HL-60/S4 treated with retinoic acid at 250 ng/mL for 4 days and 3 days (cell line): ENCODE measurements around the gene TWIST2.

Source experiments
- in situ Hi-C: fragments of 300-500 bp; cut with MboI; formaldehyde crosslinking; loops from 2 replicates; pipeline ENCODE4 v1.7.0; 2022; ENCODE audit warnings: low sequenced_read_pairs

The TWIST2 gene

DNA sequence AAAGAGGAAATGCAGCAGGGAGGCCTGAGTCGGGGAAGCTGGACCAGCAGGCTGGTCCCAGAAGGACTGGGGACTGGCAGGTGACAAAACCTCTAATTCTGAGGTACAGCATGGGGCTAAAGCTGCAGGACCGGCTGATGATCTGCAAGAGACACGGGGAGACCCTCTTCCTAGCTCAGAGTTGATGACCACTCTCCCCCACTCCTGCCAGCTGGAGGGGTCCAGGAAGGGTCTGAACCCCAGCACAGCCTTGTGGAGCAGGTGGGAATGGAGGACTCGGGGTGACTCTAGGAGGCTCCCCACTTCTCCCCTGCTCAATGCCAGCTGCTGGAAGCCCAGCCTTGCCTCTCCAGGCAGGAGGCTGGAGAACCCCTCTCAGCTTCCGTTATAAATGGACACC, 67.7 kb downstream of the TWIST2 start:
- in situ Hi-C loops: no loop called here

- in situ Hi-C loops: no loop called here
Observed at GRCh38 chr2:238916176-238916874, 68.4 kb downstream of the TWIST2 start.

GRCh38 chr2:238916875-238917590, 69.1 kb downstream of the TWIST2 start:
- in situ Hi-C loops: no loop called here

- in situ Hi-C loops: no loop called here
Observed at GRCh38 chr2:238919307-238919706, 71.4 kb downstream of the TWIST2 start.

GRCh38 chr2:238920053-238920452, 72.2 kb downstream of the TWIST2 start:
- in situ Hi-C loops: no loop called here

DNA sequence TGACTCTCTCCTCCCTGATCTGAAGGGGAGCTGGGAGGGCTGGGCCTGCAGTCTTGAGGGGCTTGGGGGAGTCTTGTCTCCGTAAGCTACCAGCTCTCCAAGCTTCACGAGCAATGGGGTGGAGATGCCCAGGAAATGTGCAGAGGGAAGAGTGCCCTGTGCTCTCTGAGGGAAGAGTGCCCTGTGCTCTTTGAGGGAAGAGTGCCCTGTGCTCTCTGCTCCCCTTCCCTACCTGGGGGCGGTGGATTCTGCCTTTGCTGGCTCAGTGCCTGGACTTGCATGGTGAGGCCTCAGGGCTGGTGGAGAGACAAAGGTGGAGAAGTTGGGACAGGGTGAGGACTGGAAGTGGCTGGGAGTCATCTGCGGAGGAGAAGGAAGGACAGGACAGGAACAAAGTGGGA, 72.7 kb downstream of the TWIST2 start:
- in situ Hi-C loops: no loop called here

GRCh38 chr2:238921259-238921658, 73.4 kb downstream of the TWIST2 start:
- in situ Hi-C loops: no loop called here

- in situ Hi-C loops: no loop called here
Observed at GRCh38 chr2:238921681-238922319, 73.9 kb downstream of the TWIST2 start.

DNA sequence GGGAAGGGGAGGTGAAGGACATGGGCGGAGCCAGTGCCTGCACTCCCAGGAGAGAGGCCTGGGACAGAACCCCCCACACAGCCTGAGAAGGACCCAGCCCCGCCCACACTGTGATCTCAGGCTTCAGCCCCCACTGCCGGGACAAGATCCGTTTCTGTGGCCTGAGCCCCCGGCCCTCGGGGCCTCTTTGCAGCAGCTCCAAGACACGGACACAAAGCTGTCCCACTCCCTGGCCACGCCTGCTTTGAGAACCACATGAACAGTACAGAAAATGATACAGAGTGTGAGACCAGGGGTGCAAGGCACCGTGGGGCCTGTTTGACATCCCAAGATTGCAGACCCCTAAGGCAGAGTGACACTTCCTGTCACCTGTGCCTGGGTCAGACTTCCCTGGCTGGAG, 74.5 kb downstream of the TWIST2 start:
- in situ Hi-C loops: no loop called here

- in situ Hi-C loops: no loop called here
Observed at GRCh38 chr2:238924032-238924431, 76.1 kb downstream of the TWIST2 start.

- in situ Hi-C loops: no loop called here
Observed at GRCh38 chr2:238924796-238925195, 76.9 kb downstream of the TWIST2 start.

DNA sequence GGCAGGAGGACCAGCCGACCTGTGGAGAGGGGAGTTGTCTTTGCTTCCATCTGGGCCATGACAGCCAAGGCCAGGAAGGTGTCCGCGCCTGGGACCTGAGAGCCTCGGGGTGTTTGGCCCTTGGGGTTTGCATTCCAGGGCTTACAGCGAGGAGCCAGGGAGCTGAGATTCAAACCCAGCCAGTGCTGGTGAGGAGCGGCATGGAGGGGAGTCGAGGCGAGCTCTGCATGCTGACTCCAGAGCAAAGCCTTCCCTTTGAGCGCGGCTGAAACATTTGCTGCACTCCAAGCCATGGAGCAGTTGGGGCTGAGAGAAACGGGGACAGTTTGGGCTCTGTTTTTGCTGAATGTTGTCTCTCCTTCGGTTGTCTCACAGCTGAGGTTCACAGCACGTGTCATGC, 77.4 kb downstream of the TWIST2 start:
- in situ Hi-C loops: no loop called here

DNA sequence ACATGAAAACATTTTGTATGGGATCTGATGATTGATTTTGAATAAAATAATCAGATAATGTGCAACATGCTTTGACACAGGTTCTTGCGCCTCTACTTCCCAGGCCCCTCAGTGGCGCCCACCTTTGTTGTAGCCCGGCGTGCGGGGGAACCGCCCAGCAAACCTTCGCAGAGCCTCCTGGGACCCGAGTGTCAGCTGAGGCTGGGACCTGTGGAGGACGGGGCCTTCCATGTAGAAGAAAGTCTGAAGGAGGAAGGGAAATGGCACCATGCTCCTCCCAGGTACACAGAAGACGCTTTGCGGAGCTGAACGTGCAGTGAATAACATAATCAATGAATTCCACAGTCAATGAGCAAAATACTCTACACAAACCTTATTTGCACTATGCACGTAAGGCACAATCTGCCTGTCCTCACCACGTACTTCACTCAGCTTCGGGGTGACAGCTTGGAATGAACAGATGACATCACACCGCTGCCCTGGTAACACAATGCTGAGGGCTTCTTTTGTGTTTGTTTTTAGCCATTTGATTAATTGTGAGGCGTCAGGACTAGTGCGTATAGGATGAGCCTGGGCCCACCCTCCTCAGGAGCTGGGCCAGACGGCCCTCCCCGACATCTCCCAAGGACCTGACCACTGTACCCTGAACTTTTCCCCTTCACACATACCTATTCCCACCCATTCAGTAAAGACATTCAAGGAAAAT, 78.1 kb downstream of the TWIST2 start:
- in situ Hi-C loops: no loop called here

GRCh38 chr2:238926761-238927611, 79.1 kb downstream of the TWIST2 start:
- in situ Hi-C loops: no loop called here

DNA sequence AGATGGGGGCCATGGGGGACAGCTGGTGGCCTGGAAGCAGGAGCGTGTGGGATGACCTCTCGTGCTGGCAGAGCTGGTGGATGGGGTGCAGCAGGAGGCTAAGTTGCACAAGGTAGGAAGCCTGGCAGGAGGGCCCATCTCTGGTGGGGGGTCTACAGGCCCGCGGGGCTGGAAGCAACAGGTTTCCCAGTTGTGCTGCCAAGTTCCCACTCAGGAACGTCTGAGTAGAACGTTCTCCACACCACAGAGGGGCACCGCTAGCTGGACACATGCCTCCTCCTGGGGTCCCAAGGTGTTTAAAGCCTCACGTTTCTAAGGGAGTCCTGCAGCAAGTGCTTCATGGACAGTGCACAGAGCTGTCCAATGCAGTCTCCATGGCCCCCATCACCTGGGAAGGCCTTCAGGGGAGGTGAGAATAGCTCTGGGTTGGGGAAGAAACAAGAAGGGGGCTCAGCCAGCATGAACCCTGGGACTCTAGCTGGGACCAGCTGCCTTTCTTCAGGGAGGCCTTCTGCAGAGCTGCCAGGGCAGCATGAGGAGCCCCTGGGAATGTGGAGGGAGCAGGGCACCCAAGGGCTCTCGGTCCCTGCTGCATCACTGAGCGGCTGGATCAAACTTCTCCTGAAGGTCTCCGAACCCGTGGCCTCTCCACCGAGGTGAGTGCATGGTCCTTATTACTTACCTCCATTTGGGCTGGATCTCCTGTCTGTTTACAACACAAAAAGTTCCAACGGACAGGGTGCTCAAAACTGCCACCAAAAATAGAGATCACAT, 80.0 kb downstream of the TWIST2 start:
- in situ Hi-C loops: no loop called here

- in situ Hi-C loops: no loop called here
Observed at GRCh38 chr2:238928520-238929241, 80.8 kb downstream of the TWIST2 start.

DNA sequence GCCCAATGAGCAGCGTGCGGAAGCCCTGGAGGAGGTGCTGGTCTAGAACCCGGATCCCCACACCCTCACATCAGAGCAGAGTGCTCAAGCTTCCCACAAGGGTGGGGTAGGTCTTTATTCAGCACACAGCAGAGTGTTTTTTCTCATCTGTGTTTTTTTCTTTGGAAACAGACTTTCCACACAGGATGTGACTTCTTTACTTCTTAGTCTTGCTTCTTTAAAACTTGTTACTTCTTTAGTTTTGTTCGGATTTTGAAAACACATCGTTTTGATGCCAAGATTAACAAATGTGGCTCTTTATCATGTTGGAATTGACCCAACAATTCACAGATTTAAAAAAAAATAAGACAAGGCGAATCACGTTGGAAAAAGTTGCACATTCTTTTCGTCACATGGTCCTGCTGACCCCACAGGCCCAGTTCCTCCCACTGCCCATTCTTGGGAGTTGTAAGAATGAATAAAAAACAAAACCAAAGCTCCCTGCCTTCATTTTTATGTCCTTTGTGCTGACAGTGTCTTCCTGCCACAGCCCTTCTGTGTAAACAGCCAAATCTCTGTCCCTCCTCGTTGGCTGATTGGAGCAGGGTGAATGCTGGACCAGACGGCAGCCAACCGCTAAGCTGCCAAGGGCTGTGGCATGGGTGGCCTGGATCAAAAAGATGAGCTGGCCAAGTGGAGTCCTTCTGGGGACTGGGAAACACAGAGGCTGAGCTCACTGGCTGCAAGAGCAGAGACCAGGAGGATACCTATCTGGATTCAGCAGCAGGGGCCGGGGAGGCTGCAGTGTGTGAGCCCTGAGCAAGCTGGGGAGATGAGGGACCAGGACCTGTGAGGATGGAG, 81.6 kb downstream of the TWIST2 start:
- in situ Hi-C loops: no loop called here

DNA sequence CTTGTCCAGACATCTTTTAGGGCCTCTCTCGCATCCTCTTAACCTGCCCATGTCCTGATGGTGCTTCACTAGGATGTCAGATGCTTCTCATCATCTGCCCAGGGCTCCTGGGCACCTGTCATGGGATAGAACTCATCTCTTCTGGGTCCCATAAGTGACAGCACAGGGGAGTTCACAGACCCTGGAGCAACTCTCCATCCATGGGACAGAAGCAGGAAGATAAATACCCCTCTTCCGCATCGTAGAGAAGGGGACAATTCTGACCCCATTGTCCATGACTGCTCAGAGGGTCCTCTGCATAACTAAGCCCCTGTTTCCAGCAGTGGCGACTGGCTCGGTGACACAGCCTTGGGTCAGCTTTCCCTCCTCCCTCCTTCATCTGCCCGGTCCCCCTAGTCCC, 82.3 kb downstream of the TWIST2 start:
- in situ Hi-C loops: no loop called here
